GM13976 (cell line): ENCODE data around the gene AMOTL2.

Source experiments
- DNase-seq: peaks from one replicate; pipeline ENCODE4 v3.0.0; 2012; ENCODE audit warnings: low spot score
- CTCF ChIP-seq: IDR thresholded peaks from 2 replicates; pipeline ENCODE4 v1.5.1; 2012; ENCODE audit warnings: borderline replicate concordance, mild to moderate bottlenecking; ENCODE audit not compliant: insufficient read depth; ENCODE audit errors: extremely low read depth, missing control alignments, control extremely low read depth
- in situ Hi-C: fragments of 300-500 bp; cut with MboI; formaldehyde crosslinking; loops from one replicate; pipeline ENCODE4 v1.12.0; 2022; ENCODE audit warnings: low sequenced_read_pairs, mixed read lengths, inconsistent platforms; ENCODE audit not compliant: unreplicated experiment

Gene AMOTL2

DNA sequence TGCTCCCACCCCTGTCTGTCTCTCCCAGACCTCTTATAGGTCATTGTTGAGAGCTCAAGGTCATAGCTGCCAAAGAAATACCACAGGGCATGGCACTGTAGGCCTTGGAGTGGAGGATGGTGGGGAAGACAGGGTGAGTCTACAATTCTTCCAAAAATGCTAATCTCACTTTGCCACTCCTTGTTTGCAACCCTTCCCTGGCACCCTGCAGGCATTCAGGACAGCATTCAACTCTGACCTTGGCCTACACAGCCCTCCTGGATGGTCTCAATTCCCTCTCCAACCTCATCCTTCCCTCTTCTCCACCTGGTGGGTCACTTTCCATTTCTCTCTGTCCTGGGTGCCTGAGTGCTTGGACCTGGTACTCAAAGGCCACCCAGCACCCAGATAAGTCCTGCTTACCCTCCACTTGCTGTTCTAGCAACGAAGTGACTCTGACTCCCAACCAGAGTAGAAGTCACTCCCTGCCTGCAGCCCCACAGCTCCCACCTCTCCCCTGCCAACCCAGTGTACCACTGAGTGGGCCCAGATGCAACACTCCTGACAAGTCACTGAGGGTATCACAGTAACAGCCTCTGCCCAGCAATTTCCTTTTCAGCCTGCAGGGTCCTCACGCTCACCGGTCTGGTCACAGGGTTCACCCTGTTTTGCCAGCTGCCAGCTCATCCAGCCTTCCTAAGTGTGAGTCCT, 36.6 kb downstream of the AMOTL2 start:
- no peak for DNase-seq
- in situ Hi-C loops = no loop called here
- TF ChIP-seq CTCF = no peak

GRCh38 chr3:134337071-134337482, 37.2 kb downstream of the AMOTL2 start:
- no peak for TF ChIP-seq CTCF
- in situ Hi-C loops = no loop called here
- no peak for DNase-seq

DNA sequence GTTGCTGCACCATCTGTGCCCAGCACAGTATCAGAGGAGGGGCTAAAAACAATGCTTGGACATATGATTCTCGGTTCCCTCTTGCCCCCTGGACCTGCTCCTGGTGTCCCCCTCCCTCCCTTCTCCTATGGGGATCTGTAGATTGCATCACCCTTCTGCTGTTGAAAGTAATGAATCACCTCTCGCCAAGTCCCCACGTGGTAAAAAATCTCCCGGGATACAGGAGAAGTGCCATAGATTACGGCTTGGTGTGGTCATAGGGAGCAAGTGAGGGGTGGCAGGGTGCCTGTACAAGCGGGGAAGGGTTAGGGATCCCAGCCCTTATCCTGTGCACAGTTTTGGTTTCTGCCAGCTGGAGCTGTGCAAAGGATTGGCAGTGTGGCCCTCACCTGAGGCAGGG, 37.7 kb downstream of the AMOTL2 start:
- in situ Hi-C loops = no loop called here
- no peak for DNase-seq
- no peak for TF ChIP-seq CTCF

- in situ Hi-C loops = no loop called here
- TF ChIP-seq CTCF = no peak
- no peak for DNase-seq
These were observed 39.4 kb downstream of the AMOTL2 start for GRCh38 chr3:134334901-134335280.

DNA sequence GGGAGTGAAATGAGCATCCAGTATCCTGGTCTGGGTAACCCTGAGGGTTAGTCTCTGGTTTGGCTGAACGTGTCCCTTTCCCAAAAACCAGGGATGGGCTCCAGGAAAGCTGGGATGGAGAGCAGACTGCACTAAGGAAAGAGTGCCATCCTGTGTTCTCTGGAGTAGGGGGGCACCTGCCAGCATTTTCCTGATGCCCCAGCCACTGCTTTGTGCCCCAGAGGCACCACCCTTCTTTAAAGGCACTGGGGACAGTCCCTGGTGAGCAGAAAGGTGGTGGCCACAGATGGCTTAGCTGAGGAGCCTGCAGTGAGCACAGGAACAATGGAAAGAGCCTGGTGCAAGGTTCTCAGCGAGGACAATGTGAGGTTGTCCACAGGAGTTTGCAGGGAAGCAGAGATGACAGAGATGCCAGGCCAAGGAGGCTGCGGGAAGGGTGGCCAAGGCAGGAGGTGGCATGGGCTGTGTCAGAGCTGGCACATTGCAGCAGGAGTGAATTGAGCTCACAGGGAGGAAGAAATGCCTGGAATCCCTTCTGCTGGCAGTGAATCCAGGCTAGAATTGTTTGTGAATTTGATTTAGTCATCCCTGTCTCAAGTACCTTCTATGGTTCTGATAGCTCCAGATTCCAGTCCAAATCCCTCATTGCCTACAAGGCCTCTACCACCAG, 39.9 kb downstream of the AMOTL2 start:
- in situ Hi-C loops = no loop called here
- no peak for TF ChIP-seq CTCF
- no peak for DNase-seq

DNA sequence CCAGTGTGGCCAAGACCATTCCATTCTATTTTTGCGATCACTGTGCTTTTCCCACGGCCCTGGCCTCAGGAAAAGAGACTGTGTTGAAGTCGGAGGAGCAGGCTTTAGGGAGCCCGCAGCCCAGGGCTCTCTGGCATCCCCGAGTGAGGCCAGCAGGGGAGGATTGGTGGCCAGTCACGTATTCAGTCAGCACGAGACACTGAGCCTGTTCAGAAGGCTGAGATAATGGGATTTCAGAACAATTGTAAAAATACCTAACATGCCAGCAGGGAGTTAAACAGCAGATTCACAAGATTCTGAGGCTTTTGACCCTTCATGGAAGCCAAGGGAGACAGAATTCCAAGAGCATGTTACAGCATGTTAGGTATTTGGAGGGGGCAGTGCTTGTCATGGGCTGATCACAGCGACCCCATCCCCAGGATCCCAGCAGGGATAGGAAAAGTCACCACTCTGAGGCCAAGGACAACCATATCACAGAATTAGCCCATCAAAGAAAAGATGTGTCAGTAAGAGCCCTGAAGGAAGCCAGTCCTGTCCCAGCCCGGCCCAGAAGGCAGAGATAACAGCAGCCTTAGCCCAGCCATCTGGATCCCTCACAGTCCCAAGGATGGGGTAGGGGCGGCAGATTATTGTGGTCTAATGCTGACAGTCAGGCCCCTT, 40.6 kb downstream of the AMOTL2 start:
- in situ Hi-C loops = no loop called here
- DNase-seq = no peak
- TF ChIP-seq CTCF = no peak
